ENCODE results near the gene RHOG.
"Not testable (repeated sequence)": the region's sequence is repeated elsewhere in the genome, so short reads cannot be mapped to it uniquely, and the experiment has no call there.

RHOG gene

GRCh38 chr11:3840870-3841425 is at the start of gene RHOG:
Gene RHOG (minus strand): TSS chr11:3840959. CDS start chr11:3828138, 12,821 bp downstream.
- DNase-seq, result peak; percentile 70

GRCh38 chr11:3890014-3890413 is 49.3 kb upstream of the RHOG start:
- no peak for DNase-seq

GRCh38 chr11:3888876-3889275 is 48.1 kb upstream of the RHOG start:
- no peak for DNase-seq

- no peak for DNase-seq
These were observed 46.2 kb upstream of the RHOG start for GRCh38 chr11:3886985-3887384.

- no peak for DNase-seq
These were observed 45.1 kb upstream of the RHOG start for GRCh38 chr11:3885855-3886254.

GRCh38 chr11:3882655-3883054 is 41.9 kb upstream of the RHOG start:
- DNase-seq, result no peak

GRCh38 chr11:3880724-3881123 is 40.0 kb upstream of the RHOG start:
- no peak for DNase-seq

GRCh38 chr11:3879967-3880542 is 39.3 kb upstream of the RHOG start:
- DNase-seq, result no peak

- no peak for DNase-seq
These were observed 38.6 kb upstream of the RHOG start for GRCh38 chr11:3879216-3879966.

- no peak for DNase-seq
These were observed 37.5 kb upstream of the RHOG start for GRCh38 chr11:3878258-3878584.

- no peak for DNase-seq
These were observed 36.9 kb upstream of the RHOG start for GRCh38 chr11:3877364-3878257.

GRCh38 chr11:3876613-3877012 is 35.9 kb upstream of the RHOG start:
- DNase-seq, result no peak

GRCh38 chr11:3873712-3874349 is 33.1 kb upstream of the RHOG start:
- no peak for DNase-seq

GRCh38 chr11:3867209-3868091 is 26.7 kb upstream of the RHOG start:
- no peak for DNase-seq

- no peak for DNase-seq
These were observed 26.1 kb upstream of the RHOG start for GRCh38 chr11:3866836-3867208.

GRCh38 chr11:3866206-3866605 is 25.4 kb upstream of the RHOG start:
- DNase-seq, result no peak

- no peak for DNase-seq
These were observed 24.8 kb upstream of the RHOG start for GRCh38 chr11:3865388-3866193.

- DNase-seq, result peak; percentile 69
These were observed 20.9 kb upstream of the RHOG start for GRCh38 chr11:3861683-3862082.

GRCh38 chr11:3860898-3861393 is 20.2 kb upstream of the RHOG start:
- not testable (repeated sequence) for DNase-seq

GRCh38 chr11:3860375-3860774 is 19.6 kb upstream of the RHOG start:
- no peak for DNase-seq

GRCh38 chr11:3859373-3859881 is 18.7 kb upstream of the RHOG start:
- peak; percentile 27 for DNase-seq
